Measurements from ENCODE around the gene SYF2. TPM values are rescaled to one million over a fixed set of nuclear protein-coding genes. Genes with fewer than 3 reads are reported as not detected.

The SYF2 gene
- polyA plus RNA-seq, 4 donors, result 92.8 to 122 (median 107) TPM

DNA sequence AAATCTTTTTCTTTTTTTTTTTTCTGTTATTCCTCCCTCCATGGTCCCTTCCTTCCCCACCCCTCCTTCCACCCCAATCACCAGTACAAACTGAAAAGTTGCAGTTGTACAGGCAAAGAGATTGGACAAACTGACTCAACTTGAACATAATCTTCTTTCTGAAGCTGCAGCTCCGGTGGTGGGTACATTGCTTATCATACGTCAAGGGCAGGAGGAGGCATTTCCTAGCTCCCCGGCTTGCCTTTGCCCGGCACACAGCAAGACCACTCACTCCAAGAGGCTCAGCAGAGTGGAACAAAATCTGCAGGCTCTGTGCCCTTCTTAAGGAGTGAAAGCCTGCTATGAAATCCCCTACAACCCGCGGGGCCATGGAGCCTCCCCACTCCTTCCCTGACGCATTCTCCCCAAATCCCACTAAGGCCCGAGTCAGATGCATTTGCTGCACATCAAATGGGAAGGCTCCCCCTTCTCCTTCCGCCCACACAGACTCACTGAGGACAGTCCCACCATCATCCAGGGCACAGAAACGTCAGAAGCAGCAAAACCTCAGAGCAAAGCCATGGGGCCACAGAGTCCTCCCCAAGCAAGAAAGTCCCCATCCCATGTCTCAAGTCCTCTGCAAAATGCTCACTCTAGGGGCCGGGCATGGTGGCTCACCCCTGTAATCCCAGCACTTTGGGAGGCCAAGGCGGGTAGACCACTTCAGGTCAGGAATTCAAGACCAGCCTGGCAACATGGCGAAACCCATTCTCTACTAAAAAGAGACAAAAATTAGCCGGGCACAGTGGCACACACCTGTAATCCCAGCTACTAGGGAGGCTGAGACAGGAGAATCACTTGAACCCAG, 45.9 kb downstream of the SYF2 start:
- DNase-seq (ENCODE audit: low read depth in 4 of 4, low spot score in 2 of 4), result no peak

DNA sequence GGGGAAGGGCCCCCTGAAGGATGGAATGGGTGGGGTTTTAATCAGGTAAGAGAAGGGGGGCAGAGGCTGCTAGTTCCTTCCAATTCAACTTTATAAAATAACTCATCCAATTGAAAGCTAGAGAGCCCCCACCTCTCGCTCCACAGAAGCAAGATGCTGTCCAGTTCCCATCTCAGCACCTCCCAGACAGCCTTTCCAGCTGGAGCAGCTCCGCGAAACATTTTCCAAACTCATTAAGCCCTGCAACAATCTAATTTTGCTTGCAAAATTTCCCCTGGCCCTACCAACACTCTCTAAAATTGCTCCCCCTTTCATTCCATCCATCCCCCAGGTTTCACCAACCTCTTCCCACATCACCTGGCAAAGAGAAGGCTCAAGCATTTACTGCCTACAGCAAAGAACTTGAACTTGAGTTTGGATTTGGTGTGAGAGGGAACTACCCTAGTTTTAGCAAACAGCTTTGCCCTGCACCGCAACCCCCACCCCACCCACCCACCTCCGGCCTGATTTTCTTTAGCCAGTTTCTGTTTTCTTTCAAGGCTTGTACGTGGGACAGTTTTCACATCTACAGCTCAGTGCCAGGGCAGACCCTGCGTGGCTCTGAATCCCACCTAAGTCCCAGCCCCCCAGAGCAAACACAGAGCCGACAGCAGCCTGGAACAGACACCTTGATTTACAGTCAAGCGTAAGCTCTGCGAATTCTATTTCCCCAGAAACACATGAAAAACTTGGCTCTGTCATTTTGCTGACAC, 46.7 kb downstream of the SYF2 start:
- no peak for DNase-seq (ENCODE audit: low read depth in 4 of 4, low spot score in 2 of 4)

DNA sequence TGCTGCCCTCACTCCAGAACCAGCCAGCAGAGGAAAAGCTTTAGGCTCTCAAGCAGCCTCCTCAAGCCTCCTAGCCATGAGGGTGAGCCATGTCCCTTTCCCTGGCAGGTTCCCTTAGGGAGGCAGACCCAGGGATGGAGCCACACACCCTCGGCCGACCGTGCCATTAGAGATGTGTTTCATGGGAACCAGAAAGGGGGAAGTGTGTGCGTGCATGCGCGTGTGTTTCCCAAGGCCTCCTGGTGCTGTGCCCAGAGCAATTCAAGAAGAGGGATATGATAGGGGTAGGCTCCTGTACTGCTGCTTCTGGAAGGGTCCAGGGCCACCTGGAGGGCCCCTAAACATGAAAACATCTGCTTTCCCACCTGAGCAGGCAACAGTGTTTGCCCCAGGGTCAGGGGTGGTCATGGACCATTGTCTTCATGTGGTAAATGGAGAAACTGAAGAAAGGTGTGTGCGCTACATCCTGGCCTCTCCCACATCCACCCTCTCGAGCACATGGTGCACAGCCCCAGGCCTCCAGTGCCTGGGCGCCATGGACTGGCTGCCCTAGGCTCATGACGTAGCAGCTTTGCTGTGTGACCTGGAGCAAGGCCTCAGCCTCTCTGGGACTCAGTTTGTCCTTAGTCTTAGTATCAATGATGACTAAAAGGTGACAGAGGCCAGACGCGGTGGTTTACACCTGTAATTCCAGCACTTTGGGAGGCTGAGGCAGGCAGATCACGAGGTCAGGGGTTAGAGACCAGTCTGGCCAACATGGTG, 48.1 kb downstream of the SYF2 start:
- no peak for DNase-seq (ENCODE audit: low read depth in 4 of 4, low spot score in 2 of 4)

DNA sequence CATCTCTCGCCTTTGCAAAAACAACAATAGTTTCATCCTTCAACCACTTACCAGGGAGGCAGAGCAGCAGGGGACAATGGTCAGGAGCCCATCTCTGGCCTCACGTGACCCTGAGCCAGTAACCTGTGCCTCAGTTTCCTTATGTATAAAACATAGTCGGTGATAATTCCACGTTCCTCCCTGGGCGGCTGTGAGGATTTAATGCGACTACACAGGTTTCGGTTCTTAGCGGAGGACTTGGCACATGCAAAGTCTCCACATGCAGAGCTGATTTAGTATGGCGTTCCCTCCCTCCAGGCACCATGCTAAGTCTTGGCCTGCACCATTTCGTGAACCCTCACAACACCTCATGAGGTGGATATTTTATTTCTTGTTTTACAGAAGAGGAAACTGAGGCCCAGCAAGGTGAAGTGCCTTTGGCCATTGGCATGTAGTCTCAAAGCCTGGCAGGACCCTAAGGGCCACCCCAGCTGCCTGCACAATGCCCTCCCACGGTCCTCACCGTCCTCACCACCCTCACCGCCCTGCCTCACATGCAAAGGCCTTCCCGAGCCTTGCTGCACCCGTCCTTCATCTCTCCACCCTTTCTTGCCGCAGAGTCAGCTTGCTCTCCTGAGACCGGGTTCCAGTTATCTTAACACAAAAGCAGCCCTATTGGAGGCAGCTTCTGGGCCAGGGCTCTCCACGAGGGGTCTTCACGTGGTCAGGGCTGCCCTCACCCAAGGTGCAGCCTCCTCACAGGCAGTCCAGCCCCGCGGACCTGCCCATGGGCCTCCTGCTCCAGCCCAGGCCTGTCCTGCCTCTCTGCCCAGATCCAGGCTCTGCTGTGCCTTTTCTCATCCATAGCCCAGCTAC, 48.9 kb downstream of the SYF2 start:
- no peak for DNase-seq (ENCODE audit: low read depth in 4 of 4, low spot score in 2 of 4)

DNA sequence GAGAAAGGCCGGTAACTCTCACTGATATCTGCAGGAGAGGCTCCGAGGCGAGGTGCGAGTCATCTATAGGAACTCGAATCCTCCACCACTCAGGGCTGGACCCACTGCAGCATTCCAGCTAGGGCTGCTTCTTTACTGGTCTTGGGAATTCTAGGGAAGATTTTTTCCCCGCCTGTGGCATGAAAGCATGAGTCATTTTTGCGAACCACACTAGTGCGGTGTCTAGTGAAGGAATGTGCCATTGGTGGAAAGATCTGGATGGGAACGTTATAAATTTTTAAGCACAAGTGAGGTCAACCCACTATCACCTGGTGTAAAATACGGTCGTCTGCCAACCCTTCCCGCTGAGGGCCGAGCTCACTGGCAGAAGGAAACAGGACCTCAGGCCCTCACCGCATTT, 49.7 kb downstream of the SYF2 start:
- DNase-seq (ENCODE audit: low read depth in 4 of 4, low spot score in 2 of 4), result no peak

DNA sequence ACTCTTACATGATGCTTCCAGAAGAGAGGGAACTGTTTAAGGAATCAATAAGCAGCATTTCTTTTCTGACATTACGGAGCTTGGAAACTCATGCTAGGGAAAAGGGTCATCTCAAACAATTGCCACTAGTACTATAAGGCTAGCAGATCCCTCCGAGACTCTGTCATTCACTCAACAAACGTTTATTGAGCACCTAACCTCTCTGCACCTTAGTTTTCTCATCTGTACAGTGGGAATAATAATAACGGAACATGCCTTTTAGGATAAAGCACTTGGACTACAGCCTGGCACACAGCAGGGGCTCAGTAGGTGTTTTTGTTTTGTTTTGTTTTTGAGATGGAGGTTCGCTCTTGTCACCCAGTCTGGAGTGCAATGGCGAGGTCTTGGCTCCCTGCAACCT, 51.3 kb downstream of the SYF2 start:
- no peak for DNase-seq (ENCODE audit: low read depth in 4 of 4, low spot score in 2 of 4)

DNA sequence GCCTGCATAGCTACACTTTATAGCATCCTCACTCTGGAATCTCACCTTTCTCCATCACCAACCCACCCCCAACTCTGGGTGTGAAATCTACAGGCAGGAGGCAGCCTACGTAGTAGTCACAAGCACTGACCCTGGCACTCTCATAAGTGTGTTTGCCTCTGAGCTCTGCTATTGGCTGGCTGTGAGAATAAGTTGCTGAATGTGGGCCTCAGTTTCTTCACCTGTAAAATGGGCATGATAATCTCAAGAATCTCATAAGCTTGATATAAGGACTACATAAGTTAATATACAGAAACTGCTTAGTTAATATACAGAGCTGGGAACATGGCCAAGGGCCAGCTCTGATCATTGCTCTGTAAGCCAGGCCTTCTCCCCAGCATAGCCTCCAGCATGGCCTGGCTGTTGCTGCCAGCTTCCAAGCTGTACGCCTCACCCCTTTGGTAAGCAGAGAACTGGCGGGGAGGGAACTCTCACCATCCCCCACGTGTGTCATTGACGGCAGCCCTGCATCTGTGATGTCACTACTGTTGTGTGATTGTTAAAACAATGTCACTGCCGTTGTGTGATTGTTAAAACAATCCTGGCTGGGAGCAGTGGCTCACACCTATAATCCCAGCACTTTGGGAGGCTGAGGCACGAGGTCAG, 53.3 kb downstream of the SYF2 start:
- DNase-seq (ENCODE audit: low read depth in 4 of 4, low spot score in 2 of 4), result no peak

DNA sequence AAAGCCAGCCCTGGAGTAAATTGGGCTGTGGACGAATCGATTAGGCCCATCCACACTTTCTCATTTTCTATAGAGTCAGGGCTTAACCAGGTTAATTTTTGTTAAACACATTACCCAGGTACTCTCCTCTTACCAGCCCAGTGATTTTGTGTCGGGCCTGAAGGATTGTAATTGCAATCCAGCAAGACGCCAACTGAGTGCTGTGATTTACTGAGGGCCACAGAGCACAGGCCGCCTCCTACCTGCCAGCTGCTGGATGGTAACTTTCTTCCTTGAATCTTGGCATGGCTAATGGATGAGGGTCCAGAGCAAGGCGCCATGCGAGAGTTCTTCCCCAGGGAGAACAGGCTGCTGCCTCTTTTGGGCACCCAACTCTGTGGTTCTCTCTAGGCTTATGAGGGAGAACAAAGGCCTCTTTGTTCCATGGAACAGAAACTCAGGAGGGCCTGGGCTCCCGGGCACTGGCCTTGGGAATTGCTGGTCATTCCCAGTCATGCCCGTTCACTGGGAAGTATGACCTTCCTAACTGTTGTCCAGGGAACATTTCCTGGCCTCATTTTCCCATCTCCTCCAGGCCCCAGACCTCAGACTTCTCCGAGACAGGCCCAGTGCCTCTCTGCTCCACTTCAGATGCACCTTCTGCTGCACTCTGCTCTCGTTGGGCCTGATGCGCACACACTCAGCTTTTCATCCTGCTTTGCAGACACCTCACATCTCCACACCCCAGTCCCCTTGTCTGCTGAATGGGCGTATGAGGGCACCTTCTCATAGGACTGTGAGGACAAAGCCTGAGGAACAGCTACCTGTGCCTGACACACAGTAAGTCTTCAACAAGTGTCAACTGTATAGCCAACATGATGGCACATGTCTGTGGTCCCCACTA, 57.3 kb downstream of the SYF2 start:
- no peak for DNase-seq (ENCODE audit: low read depth in 4 of 4, low spot score in 2 of 4)

DNA sequence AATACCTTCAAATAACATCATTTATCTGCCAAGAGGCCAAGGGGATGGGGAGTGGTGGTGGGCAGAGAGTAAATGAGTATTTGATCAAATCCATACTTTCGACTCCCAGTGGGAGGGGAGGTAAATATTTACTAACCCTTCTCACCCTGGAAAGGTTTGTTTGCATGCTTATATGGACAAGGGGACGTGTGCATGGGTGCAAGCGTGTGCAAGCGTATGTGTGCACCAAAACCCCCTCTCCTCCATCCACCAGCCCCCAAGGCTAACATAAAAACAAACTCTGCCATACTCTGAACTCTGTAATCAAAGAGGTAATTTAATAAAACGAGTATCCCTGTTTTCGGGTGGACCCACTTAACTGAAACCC, 58.0 kb downstream of the SYF2 start:
- DNase-seq (ENCODE audit: low read depth in 4 of 4, low spot score in 2 of 4), result no peak

DNA sequence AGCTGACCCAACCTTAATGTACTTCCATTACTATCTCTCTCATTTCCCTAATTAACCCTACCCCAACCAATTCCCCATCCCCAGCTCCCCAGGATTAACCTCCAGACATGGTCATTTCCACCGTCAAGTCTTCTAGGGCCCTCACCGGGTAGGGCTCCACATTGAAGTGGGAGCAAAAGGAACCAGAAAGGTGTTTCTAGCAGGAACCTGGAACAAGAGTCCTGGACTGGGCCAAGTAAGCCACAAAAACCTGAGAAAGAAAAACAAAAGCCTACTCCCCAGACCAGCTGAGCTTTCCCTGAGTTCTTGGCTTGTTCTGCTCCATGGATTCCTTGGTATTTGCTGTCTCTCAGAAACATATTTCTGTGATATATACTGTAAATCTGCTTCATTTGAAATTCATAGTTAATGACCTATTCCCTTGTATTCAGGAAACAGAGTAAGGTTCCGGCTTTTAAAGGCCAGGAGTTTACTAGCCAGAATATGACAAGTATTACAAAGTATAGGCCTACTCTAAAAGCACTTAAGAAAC, 58.4 kb downstream of the SYF2 start:
- DNase-seq (ENCODE audit: low read depth in 4 of 4, low spot score in 2 of 4), result no peak

Other genes with a start within 250 kb of the SYF2 start
- 100 to 1,000 TPM in 3 of 4 donors, 10 to 100 TPM in 1; 85.7 to 276 (median 175) TPM for gene RSRP1, start 15.0 kb upstream of the SYF2 start, polyA plus RNA-seq (ENCODE audit: insufficient read length in 4 of 4)
- 1 to 10 TPM in 3 of 4 donors, under 1 TPM in 1; 0.30 to 2.9 (median 1.9) TPM for gene RHD, start 40.0 kb upstream of the SYF2 start, polyA plus RNA-seq (ENCODE audit: insufficient read length in 4 of 4)
- gene TMEM50A, start 105.8 kb upstream of the SYF2 start, polyA plus RNA-seq (ENCODE audit: insufficient read length in 4 of 4), result 100 to 1,000 TPM; 101 to 136 (median 121) TPM
- 1 to 10 TPM in 1 of 4 donors, under 1 TPM in 3; 0.56 to 1.9 (median 0.86) TPM for gene RHCE, start 188.3 kb upstream of the SYF2 start, polyA plus RNA-seq (ENCODE audit: insufficient read length in 4 of 4)
- 10 to 100 TPM; 25.9 to 27.2 (median 26.7) TPM for gene MACO1, start 198.4 kb upstream of the SYF2 start, polyA plus RNA-seq (ENCODE audit: insufficient read length in 4 of 4)

All from left renal cortex interstitium (tissue), 4 donors.